Suppressor macrophage treated with lipopolysaccharide for 1 hour (primary cell): ENCODE data around the gene HS3ST1.
A peak's percentile ranks its signal among the peaks of the same experiment; 100 is the strongest.

Experiments
- DNase-seq, 3 donors: peaks; one replicate each; pipeline ENCODE4 v3.0.0-alpha.2; 2020 to 2022

HS3ST1 gene

GRCh38 chr4:11431111-11431510 lies 2.4 kb upstream of the HS3ST1 start:
- peak; percentile 25 to 53 (median 52) for DNase-seq

DNA sequence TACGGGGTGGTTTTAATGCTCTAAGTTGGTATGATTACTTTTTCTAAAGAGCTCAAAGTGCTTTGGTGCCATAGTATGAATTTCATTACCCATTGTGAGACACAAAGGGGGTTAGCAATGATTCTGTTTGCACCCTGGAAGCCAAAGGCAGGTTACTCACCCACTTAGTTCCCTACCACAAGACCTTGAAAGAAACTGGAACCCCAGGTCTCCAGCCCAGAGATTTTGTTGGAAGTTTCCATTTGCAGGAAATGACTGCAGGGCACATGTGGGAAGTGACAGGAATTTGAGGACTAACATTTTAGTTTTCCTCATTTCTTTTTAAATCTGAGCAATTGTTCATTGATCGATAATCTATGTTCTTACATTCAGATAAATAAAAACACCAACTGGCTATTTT lies 1.8 kb upstream of the HS3ST1 start:
- DNase-seq = peak; percentile 21 to 55 (median 35)

DNA sequence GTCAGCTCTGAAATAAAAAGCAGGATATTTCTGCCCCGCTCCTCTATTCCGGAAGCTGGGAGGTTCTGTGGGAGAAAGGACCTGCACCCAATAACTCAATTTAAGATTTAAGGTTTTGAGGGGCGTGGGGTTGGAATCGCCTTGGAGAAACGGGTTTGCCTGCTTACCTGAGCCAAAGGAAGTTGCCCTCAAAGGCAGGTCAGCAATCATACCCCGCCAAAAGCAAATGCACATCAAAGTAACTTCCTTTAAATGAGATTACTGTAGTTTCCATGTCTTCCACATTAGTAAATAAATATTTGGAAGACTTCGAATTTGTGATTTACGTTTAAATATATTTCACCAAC lies 978 bp upstream of the HS3ST1 start:
- DNase-seq = no peak

DNA sequence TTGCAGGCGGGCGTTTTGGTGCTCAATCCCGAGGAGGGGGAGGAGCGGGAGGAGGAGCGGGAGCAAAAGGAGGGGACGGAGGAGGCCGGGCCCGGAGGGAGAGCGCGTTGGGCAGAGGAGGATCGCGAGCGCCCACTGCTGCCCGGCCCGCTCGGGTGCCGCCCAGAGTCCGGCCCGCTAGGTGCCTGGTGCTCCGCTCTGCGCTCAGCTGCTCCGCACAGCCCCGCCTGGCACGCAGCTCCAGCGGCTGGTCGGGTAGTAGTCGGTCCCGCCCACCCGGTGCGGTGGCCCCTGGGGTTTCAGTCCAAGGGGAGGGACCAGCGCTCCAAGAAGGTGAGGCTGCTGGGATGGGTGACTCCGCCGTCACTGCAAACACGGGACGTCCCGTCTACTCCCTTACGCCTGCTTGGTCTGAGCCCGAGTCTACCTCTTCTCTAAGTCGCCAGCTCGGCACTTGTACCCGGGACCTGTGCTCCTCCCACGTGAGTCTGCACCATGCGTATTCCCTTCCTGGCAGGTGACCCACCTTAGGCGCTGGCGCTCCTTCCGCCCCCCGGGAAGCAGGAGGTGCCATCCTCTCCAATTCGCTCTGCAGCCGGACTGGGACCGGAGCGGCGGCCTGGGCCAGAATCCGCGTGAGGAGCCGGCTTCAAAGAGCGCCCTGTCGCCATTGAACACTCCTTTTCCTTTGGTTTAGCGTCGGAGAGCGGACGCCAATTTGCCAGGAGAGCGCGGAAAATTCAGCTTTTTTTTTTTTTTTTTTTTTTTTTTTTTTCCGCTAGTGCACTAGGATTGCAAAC lies 405 bp upstream of the HS3ST1 start:
- peak; percentile 88 to 94 (median 93) for DNase-seq

DNA sequence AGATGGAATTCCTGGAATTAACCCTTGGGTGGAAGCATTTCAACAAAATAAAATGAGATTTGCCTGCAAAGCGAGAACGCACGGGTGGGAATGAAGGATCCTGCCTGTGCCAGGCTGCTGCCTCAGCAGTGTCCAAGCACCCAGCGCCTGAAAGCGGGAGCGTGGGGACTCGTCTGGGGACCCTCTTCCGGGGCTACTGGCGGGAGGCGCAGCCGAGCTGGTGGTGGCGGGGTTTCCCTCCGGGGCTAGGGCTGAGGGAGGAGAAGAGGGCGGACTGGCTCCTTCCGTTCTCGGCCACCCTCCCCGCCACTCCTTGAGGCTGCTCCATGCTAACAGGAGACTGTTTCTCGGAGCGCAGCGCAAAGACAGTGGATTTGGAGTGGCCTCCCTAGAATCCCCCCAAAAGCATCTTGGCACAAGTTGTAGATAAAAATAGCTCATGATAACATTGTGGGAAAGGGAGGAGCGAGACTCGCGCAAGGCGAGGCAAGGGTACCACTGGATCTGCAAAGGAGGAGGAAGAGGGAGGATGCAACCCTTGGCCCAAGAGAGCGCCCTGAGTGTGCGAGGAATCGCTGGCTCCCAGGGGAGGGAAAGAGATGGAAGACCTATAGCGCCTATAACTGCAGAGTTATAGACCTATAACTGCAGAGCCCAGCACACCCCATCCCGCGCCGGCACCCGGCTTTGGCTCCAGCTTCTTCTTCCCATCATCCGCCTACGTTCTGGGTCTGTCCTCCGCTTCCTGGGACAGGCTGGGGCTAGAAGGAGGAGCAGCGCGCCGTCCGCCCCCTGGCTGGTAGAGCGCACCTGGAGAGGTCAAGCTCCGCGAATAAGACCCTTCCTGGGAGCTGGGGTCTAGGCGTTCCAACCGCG lies 1.3 kb downstream of the HS3ST1 start:
- DNase-seq = peak in 2 of 3 donors; percentile 32 to 34

GRCh38 chr4:11426731-11427120 lies 2.0 kb downstream of the HS3ST1 start:
- DNase-seq = no peak

- DNase-seq = no peak
Measured at GRCh38 chr4:11426003-11426402, 2.7 kb downstream of the HS3ST1 start.

GRCh38 chr4:11424856-11425255 lies 3.8 kb downstream of the HS3ST1 start:
- no peak for DNase-seq

DNA sequence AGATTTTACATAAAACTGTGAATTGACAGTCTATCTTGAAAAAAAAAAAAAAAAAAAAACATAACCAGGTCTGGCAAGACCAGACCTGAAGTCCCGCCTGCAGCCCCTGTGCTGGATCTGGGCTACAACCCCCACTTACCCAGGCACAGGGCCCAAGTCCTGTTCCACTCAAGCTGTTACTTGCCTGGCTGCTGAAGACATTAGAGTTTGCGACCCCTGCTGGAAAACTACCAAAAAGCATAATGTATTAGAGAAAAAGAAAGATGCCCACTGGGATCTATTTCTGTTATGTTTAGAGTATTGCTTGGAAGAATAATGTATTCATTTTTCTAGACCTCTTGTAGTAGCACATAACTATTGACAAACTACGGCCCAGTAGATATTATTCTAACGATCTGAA lies 4.7 kb downstream of the HS3ST1 start:
- peak; percentile 60 to 65 (median 61) for DNase-seq

DNA sequence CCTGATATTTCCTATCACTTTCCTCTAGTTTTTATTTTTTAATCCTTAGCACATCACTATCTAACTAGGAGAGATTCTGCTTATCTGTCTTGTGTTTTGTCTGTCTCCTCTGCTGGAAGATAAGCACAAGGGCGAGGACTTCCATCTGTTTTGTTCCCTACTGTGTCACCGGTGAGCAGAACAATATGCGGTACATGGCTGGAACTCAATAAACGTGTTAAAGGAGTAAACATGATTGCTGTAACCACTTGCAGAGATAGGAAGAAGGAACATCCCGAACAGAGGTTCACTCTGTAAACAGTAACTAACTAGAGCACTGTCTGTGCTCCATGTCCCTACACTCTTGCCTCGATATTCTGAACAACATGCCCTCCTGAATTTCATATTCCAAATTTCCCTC lies 5.2 kb downstream of the HS3ST1 start:
- DNase-seq = no peak

- DNase-seq = no peak
Measured at GRCh38 chr4:11421116-11421515, 7.6 kb downstream of the HS3ST1 start.

- DNase-seq = no peak
Measured at GRCh38 chr4:11420327-11420726, 8.4 kb downstream of the HS3ST1 start.

GRCh38 chr4:11418610-11419009 lies 10.1 kb downstream of the HS3ST1 start:
- DNase-seq = no peak

DNA sequence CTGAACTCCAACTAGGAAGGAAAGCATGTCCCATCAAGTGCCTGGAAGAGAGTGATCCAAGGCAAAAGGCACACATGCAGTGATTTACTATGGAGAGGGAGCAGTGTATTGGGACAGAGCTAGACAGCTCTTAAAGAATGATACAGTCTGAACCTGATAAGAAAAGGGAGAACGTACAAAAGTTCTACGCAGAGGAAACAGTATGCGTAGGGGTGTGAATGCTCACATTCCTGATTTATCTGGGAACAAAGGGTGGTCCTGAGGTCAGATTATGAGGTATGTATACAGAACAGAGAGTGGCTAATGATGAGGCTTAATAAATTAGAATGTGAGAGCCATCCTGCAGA lies 12.0 kb downstream of the HS3ST1 start:
- no peak for DNase-seq

- no peak for DNase-seq
Measured at GRCh38 chr4:11416071-11416766, 12.5 kb downstream of the HS3ST1 start.

DNA sequence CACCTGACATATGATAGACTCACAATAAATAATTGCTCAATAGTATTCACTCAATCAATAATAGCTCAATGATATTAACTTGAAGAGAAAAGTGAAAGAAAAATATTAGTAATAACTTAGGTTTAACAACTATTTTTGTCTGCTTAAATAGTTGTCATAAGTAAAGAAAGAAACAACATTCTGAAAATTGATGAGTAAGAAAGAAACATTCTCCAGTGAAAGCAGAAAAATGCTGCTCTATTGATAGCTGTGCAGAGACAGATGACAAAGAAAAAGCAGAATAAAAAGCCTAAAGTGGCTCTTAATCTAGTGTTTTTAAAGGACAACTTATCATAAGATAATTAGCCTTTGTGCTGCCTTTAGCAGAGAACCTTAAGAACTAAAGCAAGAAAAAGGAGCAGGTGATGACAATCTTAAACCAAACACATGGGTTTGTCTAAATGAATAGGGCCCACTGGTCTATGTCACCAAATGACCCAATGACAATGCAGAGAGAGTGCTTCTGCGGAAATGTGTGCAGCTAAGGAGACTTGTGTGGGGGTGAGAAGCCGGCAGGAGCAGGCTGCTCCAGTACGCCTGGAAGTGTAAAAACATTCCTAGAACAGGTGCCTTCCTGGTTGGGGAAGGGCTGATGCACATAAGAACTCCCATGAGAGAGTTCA lies 13.2 kb downstream of the HS3ST1 start:
- DNase-seq = no peak

GRCh38 chr4:11412211-11412610 lies 16.5 kb downstream of the HS3ST1 start:
- no peak for DNase-seq

DNA sequence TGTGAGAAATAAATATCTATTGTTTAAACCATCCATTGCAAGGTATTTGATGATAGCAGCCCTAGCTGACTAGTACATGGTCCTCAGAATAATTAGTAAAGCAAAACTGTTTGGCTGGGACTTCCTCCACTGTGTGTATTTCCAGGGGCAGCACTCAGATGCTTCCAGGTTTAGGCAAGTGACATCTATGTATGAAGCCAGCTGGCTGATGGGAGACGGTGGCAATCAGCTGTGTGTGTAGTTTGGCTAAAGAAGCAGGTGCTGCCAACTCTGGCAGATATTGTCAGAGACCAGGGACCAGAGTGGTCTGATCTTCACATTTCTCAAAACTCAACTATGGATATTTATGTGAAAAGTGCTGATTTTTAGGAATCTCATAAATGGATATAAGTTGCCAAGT lies 19.1 kb downstream of the HS3ST1 start:
- no peak for DNase-seq

- DNase-seq = peak in 1 of 3 donors; percentile 14
Measured at GRCh38 chr4:11408233-11408967, 20.3 kb downstream of the HS3ST1 start.

GRCh38 chr4:11407551-11407950 lies 21.1 kb downstream of the HS3ST1 start:
- no peak for DNase-seq

- no peak for DNase-seq
Measured at GRCh38 chr4:11404431-11404830, 24.3 kb downstream of the HS3ST1 start.

- DNase-seq = no peak
Measured at GRCh38 chr4:11402192-11402591, 26.5 kb downstream of the HS3ST1 start.
